Fibroblast of lung (primary cell): ENCODE data around the gene TNFRSF9.

Experiments
- CTCF ChIP-seq, 2 donors: IDR thresholded peaks in 1 of 2; conservative IDR thresholded peaks in 1 of 2; 1 replicate in 1 of 2; 2 replicates in 1 of 2; pipeline ENCODE4 v1.5.1; 2011 to 2012; ENCODE audit warnings: low read length in 2 of 2, control low read depth in 1 of 2, inconsistent platforms in 1 of 2, low read depth in 1 of 2, mild to moderate bottlenecking in 1 of 2
- EZH2 ChIP-seq: IDR thresholded peaks from 2 replicates; pipeline ENCODE4 v1.5.1; 2012; ENCODE audit warnings: low read length, control low read depth, mild to moderate bottlenecking; ENCODE audit errors: missing control alignments

GRCh38 chr1:7871136-7871535 lies 69.5 kb downstream of the TNFRSF9 start:
- TF ChIP-seq CTCF (conservative IDR thresholded peaks at IDR 0.05 in 1 of 2, IDR thresholded peaks at IDR 0.05 in 1 of 2; ENCODE audit: low read depth in 1 of 2, low read length in 2 of 2) (no peak), EZH2 (no peak)
